GM21717 (cell line): ENCODE results near the gene STRA8.
A peak's percentile ranks its signal among the peaks of the same experiment; 100 is the strongest.
"Not testable (repeated sequence)": the region's sequence is repeated elsewhere in the genome, so short reads cannot be mapped to it uniquely, and the experiment has no call there.

Experiments
- ATAC-seq: cut with Tn5 transposase; IDR thresholded peaks from one replicate; pipeline ENCODE4 v1.9.1; 2021; ENCODE audit warnings: mild to moderate bottlenecking, moderate library complexity; ENCODE audit not compliant: unreplicated experiment

The STRA8 gene

GRCh38 chr7:135204341-135204749 is 29.3 kb upstream of the STRA8 start:
- no peak for ATAC-seq

- no peak for ATAC-seq
Measured at GRCh38 chr7:135204876-135205275, 28.8 kb upstream of the STRA8 start.

DNA sequence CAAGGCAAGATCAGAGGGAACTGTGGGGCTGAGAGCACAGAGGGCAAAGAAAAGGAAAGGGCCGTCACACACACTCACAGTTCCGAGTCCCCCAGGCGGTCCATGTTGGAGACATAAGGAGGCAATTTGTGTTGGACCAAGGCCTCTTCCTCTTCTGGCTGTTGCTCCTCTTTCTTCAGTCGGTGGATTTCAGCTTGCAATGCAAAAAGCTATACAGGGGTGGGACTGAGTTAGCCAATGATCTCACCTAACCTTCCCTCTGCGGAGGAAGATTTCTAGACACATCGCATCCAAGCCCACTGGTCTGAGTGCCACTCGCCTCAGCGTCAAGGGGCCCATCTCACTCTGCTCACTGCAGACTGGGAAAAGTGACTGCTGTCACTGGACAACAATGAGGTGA is 27.8 kb upstream of the STRA8 start:
- ATAC-seq = no peak

DNA sequence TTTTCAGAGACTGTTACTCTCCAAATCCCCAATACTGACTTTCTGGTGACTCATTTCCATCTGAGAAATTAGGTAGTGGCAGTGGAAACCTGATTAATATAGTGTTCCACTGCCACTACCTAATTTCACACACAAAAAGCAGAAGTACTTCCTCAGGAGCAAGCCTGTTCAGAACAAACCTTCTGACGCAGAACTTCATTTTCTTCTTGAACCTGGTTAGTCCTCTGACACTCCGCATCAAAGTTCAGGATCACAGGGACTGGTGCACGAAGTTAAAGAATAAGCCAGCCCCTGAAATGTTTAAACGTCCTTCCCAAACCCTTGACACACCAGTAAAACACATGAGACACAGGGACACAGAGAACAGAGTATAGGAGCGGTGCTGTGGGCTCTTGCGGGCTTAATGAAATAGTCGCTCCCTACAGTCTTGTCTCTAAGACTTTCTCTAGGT is 26.7 kb upstream of the STRA8 start:
- ATAC-seq = peak; percentile 38

- no peak for ATAC-seq
Measured at GRCh38 chr7:135207406-135208101, 26.1 kb upstream of the STRA8 start.

DNA sequence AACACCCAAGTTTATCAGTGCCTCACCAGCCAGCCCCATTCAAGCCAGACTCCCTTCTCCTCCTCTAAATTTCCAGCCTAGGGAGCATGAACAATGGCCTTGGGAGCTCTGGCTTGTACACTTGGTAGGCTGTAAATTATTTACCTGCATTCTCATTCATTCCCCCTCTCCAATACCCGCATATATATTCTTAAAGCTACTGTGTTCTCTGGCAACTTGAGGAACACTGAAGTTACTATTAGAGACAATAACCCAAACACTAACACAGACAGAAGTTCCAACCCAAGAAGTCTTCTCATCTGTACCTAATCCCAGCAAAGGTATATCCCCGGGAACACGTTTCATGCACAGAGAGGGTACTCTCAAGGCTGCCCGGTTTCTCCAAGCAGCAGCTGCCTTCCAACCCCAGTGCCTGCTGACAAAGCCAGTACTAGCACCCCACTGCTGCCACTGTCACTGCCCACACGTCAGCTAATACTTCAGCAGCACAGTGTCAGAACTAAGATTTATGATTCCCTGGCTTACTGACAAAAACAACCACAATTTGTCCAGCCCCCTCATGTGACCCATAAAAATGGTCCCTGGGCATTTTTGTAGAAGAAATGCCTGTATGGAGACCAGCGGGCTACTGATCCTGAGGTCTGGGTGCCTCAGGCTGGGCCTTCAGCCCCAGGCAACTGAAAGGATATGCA is 25.4 kb upstream of the STRA8 start:
- ATAC-seq = no peak

DNA sequence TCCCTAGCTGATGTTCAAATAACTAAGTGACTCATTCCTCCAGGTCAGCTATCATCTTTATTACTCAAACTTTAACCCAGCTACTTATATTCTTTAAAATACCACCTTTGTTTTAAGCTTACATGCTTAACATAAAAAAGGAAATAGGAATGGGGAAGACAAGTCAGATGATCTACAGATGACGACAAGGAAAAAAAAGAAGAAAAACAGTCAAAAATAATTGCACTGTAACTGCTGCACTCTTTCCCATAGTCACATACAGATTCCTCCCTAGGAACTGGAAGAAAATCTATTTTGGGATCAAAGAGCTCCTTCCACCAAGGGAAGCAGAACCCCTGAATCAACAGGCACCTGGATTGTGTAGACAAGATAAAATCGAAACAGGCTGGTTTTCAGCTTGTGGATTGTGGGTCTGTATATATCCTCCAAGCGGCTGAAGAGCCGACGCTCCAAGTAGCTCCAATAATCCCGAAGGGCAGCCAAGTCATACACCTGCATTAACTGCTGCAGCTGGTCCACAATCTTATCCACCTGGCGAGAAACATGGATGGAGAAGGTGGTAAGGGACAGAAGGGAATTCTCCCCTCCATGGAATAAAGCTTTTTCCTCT is 24.3 kb upstream of the STRA8 start:
- no peak for ATAC-seq

GRCh38 chr7:135210888-135211178 is 22.8 kb upstream of the STRA8 start:
- no peak for ATAC-seq

DNA sequence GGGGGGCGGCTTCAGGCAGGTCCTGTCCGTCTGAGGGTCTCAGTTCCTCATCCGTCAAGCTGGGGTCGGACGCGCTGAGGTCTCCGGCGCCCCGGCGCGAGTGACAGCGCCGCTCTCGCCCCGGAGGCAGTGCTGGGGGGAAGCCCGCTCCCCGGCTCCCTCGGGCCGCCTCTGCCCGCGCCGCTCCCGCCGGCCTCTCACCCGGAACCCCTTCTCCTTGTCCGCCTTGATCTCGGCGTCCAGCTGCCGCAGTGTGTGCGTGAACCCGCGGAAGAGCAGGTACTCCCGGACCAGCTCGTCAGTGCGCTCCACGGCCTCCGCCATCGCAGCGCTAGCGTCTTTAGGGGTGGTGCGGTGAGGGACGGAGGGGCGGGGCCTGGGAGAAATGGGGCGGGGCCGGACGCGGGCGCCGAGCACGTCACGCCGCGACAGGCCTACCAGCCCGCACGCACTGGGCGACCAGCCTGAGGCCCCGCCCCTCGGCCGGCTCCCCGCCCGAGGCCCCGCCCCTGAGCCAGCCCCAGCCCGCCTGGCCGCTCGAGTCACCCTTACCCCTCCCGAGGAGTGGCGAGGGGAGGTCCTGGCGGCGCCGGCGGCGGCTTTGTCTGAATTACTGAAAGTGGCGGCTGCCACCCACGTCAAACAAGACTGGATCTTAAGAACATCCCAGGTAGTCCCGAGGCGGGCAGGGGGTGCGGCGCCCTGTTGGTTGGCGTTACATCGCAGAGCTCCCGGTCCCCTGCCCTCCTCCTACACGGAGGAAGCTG is 22.3 kb upstream of the STRA8 start, which contains the start of gene WDR91:
TSS of gene WDR91 (minus strand) at position 348 of the 767 bp plus-strand sequence. CDS start at position 324, 24 bp downstream.
- peak; percentile 83 for ATAC-seq

GRCh38 chr7:135211946-135212685 is 21.5 kb upstream of the STRA8 start:
- not testable (repeated sequence) for ATAC-seq

GRCh38 chr7:135213831-135214230 is 19.8 kb upstream of the STRA8 start:
- no peak for ATAC-seq

DNA sequence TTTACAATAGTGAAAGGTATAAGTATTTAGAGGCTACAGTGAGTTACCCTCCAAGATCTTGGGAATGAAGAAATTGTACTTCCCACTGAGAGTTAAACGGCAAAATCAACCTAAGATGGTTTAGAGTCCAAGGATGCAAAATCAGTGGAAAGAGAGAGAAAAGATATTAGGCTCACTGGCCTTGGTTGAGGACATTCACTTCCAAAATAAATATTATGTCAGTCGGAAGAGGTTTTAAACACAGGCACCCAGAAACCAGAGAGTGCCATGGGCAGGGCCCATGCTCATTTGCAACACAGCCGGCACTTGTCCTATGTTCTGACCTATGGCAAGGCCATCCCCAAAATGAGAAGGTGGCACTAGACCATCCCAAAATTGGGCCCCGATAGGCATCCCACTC is 18.5 kb upstream of the STRA8 start:
- no peak for ATAC-seq

DNA sequence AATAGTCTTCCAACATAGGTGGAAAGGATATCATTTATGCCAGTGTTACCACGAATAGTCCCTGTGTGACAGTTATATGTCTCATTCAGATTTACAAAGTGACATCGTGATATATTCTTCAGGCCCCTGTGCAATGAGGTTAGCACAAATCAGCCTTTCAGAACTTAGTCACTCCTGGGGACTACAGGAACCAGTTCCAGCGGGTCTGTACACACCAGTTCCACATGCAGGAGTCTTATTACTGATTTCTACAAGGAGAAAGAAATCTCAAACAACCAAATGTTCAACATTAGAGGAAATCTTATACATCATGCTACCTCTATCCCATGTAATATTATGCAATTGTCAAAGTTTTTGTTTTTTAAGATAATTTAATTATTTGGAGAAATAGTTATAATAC is 17.9 kb upstream of the STRA8 start:
- ATAC-seq = no peak

- no peak for ATAC-seq
Measured at GRCh38 chr7:135217645-135218509, 15.8 kb upstream of the STRA8 start.

- ATAC-seq = peak; percentile 70
Measured at GRCh38 chr7:135224027-135224426, 9.6 kb upstream of the STRA8 start.

GRCh38 chr7:135231686-135232085 is 2.0 kb upstream of the STRA8 start:
- no peak for ATAC-seq

DNA sequence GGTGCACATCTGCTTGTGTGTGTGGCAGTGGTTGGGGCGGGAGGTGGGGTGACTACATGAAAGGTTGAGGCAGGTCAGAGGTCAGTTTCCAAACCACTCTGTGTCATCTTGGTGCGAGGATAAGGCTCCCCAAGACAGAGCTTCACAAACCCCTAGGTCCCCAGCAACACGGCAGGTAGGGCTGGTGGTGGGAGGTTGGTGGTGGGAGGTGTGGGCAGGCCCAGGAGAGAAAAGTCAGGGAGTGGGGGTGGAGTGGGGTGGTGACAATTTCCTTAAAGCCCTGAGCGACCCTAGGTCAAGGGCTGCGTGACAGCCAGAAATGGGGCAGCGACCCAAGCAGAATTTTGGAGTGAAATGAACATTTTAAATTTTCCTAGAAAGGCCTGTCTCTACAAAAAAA is 1.6 kb upstream of the STRA8 start:
- no peak for ATAC-seq

DNA sequence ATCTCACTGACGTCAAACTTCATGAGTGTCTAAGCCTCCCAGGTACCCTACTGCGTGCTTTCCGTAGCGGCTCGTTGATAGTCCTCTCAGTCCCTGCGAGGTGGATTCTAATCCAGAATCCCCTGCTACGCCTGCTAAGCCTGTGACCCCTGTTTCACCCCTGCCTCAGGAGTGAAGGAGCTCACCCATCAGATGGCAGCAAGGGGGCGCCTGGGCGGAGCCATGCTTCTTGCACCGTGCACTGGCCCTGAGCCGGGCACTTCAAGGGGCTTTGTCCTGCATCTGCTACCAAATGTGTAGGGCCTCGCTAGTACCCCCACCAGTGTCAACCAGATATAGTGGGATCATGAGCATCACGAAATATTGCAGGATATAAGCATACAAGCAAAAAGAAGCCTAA is 918 bp upstream of the STRA8 start:
- ATAC-seq = no peak

GRCh38 chr7:135234095-135234494 is 457 bp downstream of the STRA8 start:
- not testable (repeated sequence) for ATAC-seq

- ATAC-seq = no peak
Measured at GRCh38 chr7:135234727-135235126, 1.1 kb downstream of the STRA8 start.
